SU-DHL-6 (cell line): Measurements from ENCODE around the gene DUSP14.

Source experiments
- CTCF ChIP-seq: fragments of 200-600 bp; sonication (generic); IDR thresholded peaks from one replicate; pipeline ENCODE4 v1.5.1; 2017; ENCODE audit warnings: antibody characterized with exemption, mild to moderate bottlenecking, low read length, moderate library complexity; ENCODE audit not compliant: insufficient read depth, poor library complexity, severe bottlenecking
- EZH2phosphoT487 ChIP-seq: fragments of 200-600 bp; sonication (generic), shearing (Covaris generic); conservative IDR thresholded peaks from 2 replicates; pipeline ENCODE4 v1.6.1; 2018; ENCODE audit warnings: mild to moderate bottlenecking, antibody characterized with exemption, low read length, moderate library complexity, mixed read lengths

GRCh38 chr17:37490022-37490587 lies 414 bp downstream of the DUSP14 start:
- TF ChIP-seq CTCF (peak; percentile 26), EZH2phosphoT487 (no peak)
